Measurements from ENCODE around the gene DLG2.

Gene DLG2

DNA sequence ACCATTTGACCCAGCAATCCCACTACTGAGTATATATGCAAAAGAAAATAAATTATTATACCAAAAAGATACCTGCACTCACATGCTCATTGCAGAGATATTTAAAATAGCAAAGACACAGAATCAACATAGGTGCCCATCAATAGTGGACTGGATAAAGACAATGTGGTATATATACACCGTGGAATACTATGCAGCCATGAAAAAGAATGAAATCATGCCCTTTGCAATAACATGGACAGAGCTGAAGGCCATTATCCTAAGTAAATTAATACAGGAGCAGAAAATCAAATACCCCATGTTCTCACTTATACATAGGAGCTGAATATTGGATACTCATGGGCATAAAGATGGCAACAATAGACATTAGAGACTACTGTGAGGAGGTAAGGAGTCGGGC, 68.7 kb downstream of the DLG2 start:
- DNase-seq (ENCODE audit: low read depth in 2 of 2), result no peak

DNA sequence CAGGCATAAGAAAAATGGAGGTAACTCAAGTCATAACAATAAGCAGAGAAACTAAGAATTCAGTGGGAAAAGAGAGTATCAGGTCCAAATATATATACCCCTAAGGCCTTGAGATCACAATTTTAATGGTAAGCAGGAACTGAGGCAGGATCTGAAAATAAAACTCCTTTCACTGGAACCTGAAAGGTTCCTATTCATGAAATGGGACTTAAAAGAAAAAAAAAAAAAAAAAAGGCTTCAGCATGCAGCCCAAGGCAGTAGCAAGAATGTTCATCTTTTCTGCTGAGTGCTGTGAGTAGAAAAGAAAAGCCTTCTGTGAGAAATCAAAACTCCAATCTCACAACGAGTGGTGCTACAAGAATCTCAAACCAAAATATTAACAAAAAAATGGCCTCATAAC, 75.3 kb downstream of the DLG2 start:
- no peak for DNase-seq (ENCODE audit: low read depth in 2 of 2)

DNA sequence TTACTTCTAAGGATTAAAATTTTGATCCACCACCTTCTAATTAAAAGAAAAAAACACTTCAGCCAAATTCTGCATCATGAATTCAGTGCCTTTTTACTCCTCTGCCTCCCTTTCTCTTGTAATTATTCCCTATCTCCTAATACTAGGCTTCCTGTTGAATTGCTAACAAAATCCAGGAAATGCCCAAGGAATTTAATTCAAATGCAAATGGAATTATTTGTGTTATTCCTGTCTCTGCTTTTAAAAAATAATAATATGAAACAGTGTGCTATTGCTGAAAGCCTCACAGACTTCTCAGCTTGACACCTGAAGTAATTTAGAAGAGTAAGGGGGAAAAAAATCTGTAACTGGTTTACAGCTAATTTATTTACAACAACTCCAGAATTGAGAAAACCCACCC, 85.5 kb downstream of the DLG2 start:
- DNase-seq (ENCODE audit: low read depth in 2 of 2), result no peak

DNA sequence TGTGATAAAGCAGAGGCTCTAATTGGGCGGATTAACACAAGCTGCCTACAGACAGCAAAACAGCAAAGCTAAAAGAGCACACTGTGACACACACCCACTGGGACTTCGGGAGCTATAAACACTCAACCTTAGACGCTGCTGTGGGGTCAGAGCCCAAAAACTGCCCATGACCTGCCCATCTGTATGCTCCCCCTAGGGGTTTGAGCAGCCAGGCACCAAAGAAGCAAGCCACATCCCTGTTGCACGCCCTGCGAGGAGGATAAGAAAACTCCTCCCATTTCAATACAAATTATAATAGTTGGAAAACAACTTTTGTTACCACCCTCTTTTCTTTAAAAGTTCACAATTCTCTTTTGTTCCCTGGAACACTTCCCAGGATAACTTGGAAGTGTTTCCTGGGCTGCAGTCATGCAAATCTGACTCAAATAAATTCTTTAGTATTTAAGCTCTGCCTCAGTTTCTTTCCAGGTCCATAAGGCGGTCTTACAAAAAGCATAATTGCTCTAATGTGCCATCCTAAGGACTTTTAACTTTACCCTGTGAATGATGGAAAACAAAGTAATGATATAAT, 86.4 kb downstream of the DLG2 start:
- no peak for DNase-seq (ENCODE audit: low read depth in 2 of 2)

DNA sequence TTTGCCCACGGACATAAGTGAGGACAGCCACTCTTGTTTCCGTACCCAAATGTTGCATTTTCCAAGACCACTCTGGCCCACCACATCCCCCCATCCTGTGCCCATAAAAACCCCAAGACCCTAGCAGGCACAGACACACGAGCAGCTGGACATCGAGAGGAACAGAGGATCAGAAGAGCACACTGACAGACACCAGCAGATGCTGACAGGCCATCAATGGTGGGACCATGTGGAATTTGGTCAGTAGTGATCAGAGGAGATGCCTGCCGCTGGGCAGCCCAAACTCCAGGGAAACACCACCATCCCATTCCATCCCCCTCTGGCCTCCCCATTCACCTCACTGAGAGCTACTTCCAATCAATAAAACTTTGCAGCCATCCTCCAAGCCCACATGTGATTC, 87.0 kb downstream of the DLG2 start:
- no peak for DNase-seq (ENCODE audit: low read depth in 2 of 2)

DNA sequence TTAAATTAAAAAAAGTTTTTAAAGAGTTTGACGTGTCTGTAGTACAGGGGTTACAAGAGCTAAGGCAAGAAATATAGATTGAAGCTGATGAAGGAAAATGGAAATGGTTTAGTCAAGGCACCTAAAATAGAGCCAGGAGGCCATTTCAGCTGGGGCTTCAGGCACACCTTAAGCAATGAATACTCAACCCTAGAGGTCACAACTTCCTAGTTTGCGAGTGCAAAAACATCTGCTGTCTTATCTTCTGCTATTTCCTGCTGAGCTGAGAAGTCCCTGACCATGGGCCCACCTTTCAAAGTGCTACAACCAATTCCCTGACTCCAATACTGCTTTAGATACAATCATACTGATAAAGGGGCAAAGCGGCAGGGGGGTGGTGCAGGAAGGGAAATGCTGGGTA, 87.4 kb downstream of the DLG2 start:
- no peak for DNase-seq (ENCODE audit: low read depth in 2 of 2)

DNA sequence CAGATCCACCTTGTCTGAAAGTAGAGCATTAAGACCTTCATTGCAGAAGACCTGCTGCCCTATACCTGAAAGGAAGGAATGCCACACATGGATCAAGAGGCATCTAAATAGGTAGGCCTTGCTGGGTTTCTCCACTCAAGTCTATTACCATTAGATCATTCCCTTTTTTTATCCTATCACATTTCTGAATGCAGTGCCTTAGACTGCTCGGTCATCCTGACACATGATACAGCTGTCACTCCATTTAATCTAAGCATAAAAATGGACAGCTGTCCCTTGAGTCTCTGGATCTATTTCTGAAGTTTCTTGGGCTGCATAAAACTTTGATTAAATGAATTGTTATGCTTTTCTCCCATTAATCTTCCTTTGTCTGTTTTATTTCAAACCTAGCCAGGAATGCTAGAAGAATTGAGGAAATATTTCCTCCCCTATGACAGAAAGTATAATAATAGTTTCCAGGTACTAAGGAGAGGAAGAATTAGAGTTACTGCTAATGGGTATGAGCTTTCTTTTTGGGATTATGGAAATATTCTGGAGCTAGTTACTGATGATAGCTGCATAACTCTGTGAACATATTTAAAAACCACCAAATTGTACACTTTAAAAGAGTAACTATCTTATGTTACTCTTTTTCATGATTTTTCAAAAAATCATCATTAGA, 88.0 kb downstream of the DLG2 start:
- no peak for DNase-seq (ENCODE audit: low read depth in 2 of 2)

DNA sequence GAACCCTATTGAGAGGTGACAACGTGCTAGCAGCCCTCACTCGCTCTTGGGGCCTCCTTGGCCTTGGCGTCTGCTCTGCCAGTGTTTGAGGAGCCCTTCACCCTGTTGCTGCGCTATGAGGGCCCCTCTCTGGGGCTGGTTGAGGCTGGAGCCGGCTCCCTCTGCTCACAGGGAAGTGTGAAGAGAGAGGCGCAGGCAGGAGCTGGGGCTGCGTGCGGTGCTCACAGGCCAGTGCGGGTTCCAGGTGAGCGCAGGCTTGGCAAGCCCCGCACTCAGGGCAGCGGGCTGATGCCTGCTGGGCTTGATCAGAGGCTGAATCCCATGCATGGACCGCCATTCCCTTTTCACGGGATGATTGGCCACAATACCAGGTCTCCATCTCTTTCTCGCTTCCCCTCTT, 90.7 kb downstream of the DLG2 start:
- no peak for DNase-seq (ENCODE audit: low read depth in 2 of 2)

DNA sequence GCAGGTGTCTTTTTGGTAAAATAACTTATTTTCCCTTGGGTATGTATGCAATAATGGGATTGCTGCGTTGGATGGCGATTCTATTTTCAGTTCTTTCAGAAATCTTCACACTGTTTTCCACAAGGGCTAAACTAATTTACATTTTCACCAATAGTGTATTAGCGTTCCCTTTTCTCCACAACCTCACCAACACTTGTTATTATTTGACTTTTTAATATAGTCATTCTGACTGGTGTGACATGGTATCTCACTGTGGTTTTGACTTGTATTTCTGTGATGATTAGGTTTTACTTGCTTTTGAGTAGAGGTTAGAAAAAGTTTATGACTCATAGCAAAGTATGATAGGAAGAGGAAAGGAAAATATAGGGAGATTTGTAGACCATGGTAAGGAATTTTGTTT, 92.3 kb downstream of the DLG2 start:
- DNase-seq (ENCODE audit: low read depth in 2 of 2), result no peak

DNA sequence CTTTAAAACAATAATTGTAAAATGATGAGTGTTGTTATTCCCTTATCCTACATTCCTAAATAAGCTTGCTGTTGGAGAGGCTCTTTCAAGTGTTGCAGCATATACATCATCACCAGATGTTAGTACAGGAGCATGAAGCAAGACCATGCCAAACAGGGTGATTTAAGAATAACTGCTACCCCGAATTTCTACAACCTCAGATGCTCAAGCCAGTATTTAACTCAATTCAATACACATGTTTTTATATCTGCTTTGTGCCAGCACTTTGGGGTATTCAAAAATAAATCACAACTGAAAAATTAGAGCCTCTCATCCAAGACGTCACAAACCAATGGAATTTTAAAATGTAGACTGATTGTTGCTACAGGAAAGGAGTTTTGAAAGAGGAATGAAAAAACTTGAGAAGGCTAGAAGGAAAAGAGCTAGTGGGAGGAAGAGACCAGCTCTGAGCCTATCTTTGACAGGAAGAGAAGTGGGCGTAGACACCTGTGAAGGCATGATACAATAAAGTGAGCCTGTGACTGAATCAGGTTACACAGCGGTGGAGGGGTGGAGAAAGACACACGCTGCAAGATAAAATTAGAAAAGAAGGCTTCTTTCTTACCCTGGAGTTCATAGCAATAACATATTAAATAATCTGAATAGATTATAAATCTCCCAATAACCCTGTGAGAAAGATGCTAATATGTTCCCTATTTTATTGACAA, 95.8 kb downstream of the DLG2 start:
- no peak for DNase-seq (ENCODE audit: low read depth in 2 of 2)

DNA sequence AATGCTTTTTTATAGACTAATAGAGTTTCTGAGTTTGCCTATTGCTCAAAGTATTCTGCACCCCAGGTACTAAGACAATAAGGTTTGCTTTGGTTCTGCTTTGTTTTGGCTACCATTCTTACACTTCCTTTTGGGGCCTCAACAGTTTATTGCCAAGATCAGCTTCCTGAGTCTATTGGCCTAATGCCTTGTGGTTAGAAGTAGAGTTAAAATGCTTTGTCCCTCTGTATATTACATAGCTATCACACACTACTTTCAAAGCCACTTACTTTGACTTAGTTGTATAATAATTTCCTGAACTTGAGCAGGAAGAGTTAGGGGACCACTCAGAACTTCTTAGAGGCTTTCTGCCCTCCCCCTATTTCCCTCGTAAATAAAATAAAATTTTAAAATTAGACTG, 96.5 kb downstream of the DLG2 start:
- DNase-seq (ENCODE audit: low read depth in 2 of 2), result no peak

DNA sequence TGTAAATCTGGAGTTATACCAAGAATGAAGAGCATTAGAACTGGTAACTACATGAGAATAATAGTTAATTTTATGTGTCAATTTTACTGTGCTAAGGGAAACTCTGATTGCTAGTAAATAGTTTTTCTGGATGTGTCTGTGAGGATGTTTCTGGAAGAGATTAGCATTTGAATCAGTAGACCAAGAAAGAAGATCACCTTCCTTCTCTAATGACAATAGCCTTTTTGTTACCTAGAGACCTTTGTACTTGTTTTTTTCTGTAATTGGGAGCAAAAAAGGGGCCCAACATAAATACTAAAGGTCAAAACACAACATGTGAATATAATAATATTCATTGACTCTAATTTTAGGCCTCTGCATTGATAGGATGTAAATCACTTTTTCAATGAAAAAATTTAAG, 100.6 kb downstream of the DLG2 start:
- DNase-seq (ENCODE audit: low read depth in 2 of 2), result no peak

DNA sequence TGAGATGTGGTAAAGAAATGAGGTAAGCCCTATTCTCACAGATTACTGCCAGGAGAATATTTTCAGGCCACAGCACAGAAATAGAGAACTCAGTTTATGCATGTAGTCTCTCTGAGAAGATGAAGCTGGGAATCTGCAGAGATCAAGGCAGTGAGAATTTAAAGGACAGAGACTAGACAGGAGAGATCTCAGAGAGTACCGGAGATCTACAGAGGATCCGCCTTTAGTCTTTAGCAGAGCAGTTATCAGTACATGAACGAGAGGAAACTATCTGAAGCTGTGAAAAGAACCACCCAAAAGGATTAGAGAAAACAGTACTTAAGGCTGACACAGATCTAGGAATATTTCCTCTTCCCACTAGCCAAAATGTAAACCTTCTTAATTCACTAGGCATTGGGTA, 101.5 kb downstream of the DLG2 start:
- no peak for DNase-seq (ENCODE audit: low read depth in 2 of 2)

DNA sequence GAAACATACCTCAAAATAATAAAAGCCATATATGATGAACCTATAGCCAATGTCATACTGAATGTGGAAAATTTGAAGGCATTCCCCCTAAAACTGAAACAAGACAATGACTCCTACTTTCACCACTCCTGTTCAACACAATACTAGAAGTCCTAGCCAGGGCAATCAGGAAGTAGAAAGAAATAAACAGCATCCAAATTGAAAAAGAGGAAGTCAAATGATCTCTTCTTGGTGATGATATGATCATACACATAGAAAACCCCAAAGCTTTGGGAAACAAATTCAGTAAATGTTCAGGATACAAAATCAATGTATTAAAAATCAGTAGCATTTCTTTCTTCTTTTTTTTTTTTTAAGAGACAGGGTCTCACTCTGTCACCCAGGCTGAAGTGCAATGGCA, 109.9 kb downstream of the DLG2 start:
- no peak for DNase-seq (ENCODE audit: low read depth in 2 of 2)

DNA sequence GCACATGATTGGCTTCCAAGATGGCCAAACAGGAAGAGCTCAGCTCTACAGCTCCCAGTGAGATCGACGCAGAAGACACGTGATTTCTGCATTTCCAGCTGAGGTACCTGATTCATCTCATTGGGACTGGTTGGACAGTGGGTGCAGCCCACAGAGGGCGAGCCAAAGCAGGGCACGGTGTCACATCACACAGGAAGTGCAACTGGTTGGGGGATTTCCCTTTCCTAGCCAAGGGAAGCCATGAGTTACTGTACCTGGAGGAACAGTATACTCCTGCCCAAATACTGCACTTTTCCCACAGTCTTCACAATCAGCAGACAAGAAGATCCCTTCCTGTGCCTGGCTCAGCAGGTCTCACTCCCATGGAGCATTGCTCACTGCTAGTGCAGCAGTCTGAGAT, 131.2 kb downstream of the DLG2 start:
- DNase-seq (ENCODE audit: low read depth in 2 of 2), result no peak

DNA sequence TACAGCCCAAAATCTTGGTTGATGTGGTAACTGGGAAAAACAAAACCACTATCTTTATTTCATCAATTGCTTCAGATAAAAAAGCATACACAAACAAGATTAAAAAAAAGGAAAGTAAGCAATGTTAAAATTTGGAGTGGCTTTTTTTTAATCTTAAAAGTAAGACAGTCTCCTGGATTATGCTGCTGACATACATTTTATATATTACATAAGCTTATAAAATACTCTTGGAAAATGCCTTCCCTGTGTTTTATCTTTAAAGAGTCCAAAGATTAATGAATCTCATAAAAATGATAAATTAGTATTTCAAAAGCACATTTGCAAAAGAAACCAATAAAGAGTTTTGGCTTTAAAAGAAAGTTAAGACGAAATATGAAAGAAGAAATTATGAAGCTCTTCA, 132.7 kb downstream of the DLG2 start:
- no peak for DNase-seq (ENCODE audit: low read depth in 2 of 2)

DNA sequence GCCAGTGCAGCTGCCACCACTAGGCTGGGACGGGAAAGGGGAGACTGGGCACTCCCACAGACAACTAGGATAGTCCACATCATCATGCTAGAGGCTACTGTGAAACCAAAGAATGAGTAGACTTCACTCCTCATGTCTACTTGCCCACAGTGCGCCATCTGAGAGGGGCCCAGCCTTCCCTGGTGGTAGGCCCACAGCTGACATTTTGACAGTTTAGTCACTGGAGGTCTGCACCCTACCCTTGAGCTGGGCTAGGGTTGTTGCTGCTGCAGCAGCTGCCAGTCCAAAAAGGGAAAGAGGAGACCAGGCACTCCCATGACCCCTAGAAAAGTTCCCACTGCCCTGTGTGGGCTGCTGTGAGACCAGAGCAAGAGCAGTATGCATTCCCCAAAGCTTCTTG, 141.2 kb downstream of the DLG2 start:
- DNase-seq (ENCODE audit: low read depth in 2 of 2), result no peak

DNA sequence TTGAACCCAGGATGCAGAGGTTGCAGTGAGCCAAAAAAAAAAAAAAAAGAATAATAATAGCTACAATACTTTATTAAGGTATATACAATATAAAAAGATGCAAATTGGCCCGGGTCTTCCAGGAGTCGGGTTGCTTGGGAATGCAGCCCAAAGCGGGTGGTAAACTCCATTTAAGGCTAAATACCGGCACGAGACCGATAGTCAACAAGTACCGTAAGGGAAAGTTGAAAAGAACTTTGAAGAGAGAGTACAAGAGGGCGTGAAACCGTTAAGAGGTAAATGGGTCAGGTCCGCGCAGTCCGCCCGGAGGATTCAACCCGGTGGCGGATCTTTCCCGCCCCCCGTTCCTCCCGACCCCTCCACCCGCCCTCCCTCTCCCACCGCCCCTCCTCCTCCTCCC, 143.3 kb downstream of the DLG2 start:
- no peak for DNase-seq (ENCODE audit: low read depth in 2 of 2)

DNA sequence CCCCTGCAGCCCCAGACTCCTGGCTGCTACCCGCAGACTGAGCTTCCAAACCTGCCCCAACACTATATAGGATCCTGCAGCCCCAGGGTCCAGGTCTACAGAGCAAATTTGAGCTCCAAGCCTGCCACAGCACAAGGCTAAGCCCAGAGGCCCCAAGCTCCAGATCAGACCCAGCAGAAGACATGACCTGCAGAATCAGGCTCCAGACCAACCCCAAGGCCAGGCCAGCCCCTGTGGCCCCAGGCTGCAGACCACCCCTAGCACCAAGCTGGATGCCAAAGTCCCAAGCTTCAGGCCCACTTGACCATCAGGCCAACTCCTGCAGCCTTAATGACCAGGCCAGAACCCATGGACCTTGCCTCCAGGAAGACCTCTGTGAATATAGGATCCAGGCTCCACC, 145.3 kb downstream of the DLG2 start:
- no peak for DNase-seq (ENCODE audit: low read depth in 2 of 2)

DNA sequence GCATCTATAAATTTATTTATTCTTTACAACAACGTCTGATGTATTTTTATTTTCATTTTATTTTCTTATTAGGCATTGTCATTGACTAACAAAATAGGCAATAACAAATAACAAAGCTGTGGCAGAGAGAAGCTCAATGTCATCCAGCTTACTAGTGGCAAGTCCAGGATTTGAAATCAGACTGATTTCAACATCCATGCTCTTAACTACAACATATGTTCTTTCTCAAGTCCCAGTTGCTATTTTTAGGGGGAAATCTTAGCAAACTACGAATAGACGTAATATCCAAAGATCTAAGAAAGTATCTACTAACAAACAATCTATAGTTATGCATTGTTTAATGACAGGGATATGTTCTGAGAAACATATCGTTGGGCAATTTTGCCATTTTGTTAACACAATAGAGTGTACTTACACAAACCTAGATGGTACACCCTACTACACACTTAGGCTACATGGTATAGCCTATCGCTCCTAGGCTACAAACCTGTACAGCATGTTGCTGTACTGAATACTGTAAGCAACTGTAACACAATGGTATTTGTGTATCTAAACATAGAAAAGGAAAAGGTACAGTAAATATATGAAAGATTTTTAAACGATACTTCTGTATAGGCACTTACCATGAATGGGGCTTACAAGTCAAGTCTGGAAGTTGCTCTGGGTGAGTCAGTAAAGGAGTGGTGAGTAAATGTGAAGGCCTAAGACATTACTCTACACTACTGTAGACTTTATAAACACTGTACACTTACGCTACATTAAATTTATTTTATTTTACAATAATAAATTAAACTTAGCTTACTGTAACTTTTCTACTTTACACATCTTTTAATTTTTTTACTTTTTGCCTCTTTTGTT, 151.3 kb downstream of the DLG2 start:
- no peak for DNase-seq (ENCODE audit: low read depth in 2 of 2)

DNA sequence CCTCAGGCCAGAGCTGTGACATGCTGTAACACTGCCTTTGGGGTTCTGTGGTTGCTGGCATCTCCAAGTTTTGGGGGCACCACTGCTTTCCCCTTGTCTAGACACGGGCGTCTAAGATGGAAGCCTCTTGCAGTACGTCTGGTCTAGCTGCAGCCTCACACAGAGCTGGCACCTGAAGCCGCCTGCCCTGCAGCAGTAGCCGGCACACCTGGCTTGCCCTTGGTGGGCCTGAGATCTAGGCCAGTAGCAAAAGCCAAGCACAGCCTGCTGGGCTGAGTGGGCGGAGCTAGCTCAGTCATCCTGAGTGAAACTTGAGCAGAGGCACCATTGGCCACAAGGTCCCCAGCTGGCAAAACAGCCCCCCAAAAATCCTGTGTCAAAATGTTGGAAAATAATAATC, 154.2 kb downstream of the DLG2 start:
- DNase-seq (ENCODE audit: low read depth in 2 of 2), result no peak

DNA sequence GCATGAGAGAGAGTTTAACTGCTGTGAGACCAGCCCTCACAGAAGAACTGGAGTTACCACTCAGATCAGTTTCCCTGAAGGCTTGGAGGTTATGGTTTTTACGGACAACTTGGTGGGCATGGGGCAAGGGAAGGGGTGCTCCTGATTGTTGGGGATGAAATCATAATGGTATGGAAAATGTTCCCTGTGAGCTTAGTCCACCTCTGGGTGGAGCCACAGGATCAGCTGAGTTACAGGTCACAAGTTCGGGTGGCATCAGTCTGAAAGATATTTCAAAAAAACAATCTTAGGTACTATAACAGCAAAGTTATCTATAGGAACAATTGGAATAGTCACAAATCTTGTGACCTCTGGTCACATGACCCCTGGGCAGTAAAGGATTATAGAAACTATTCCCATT, 162.9 kb downstream of the DLG2 start:
- DNase-seq (ENCODE audit: low read depth in 2 of 2), result no peak

DNA sequence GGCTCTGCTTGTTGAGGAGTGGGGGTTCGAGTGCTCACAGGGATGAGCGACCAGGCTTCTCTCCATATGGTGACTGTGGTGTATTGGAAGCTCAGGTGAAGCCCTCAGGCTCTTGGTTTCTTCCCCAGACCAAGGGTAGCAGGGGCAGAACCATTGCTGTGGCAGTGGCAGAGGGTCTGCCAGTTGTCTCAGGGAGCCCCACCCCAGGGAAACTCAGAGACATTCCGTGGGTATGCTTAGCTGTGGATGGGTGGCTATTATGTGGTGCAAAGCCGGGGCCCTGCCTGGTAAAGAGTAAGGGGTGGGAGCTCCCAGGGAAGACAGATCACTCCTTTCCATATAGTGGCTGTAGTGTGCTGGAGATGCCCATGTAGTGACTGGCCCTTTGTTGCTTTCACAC, 167.8 kb downstream of the DLG2 start:
- no peak for DNase-seq (ENCODE audit: low read depth in 2 of 2)

Data from activated CD4-positive, alpha-beta T cell treated with anti-CD3 and anti-CD28 coated beads for 24 hours (primary cell).